HUDEP-2 (cell line): ENCODE data around the gene ECHDC3.

Source experiments
- DNase-seq, 76 experiments: peaks; one replicate each; lab custom pipeline; 2025; ENCODE audit not compliant: unreplicated experiment in 76 of 76; lab: John Stamatoyannopoulos, UW

ECHDC3 gene

DNA sequence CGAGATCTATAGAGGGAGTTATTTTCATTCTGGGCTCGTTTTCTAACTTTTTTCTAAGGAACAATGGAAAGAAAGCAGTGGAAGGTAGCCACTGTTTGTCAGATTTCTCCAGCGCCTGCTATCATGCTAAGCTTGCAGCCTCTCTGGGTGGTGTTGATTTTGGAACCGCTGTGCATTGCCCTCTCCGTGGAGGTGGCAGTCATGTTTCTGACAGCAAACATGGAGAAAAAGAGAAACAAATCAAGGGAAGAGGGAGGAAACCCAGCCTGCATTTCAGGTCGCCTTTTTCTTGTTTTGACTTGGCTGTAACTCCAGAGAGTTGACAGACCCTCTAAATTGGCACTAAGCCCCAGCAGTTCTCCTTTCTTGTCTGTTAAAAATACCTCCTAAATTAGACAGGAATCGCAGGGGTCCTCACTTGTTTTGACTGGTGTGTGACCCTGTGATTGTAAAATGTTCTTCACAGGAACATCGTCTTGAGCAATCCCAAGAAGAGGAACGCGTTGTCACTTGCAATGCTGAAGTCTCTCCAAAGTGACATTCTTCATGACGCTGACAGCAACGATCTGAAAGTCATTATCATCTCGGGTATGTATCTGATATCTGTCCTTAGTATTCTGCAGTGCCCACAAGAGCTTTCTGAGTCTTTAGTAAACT lies 4.8 kb downstream of the ECHDC3 start:
- DNase-seq, result no peak

DNA sequence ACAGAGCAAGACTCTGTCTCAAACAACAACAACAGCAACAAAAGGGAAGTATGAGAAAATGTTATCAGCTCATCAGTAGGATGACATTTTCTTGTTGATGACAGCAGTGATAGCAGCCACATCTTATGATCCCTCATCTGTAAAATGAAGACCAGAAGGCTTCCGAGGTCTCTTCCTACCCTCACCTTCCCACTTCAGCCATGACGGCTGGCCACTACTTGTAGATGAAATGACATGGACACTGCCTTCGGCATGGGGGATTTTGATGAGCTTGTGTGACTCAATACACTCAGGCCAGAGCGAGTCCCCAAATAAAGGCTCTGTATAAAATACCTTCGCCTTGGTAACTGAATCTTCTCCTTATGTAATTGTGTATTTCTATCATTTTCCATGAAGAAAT lies 6.7 kb downstream of the ECHDC3 start:
- no peak for DNase-seq

GRCh38 chr10:11750420-11750819 lies 8.2 kb downstream of the ECHDC3 start:
- no peak for DNase-seq

DNA sequence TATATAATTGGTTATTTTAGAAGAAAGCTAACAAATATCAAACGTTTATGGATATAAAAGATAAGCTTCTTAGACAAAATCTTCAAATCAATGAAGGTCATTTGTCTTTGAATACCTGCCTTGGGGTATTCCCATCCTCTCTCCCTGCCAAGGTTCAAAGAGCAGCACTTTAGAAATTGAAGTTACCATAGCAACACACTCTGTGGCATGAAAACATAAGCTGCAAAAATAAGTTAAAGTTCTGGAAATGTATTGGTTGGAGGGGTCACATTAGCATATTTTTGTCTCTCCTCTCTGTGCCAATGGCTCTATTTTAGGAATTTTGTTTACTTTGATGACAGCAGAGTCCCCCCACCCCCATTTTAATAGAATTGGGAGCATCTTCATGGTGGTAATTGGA lies 12.0 kb downstream of the ECHDC3 start:
- no peak for DNase-seq

DNA sequence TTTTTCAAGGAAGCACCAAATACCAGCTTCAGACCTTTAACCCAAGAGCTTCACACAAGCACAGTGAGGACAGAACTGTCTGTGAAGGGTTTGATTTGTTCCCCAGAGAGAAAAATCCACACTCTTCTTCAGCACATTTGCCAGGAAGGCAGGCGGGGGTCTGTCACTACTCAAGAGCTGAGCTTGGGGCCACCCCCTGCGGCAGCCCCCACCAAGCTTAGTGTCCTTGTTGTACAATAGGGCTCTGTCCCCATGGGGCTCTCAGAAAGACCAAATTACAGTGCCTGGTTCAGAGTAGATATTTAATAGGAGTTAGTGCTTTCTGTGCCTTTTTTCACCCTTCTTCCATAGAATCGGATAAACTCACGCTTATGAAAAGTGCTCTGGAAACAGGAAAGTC lies 12.4 kb downstream of the ECHDC3 start:
- DNase-seq, result no peak

DNA sequence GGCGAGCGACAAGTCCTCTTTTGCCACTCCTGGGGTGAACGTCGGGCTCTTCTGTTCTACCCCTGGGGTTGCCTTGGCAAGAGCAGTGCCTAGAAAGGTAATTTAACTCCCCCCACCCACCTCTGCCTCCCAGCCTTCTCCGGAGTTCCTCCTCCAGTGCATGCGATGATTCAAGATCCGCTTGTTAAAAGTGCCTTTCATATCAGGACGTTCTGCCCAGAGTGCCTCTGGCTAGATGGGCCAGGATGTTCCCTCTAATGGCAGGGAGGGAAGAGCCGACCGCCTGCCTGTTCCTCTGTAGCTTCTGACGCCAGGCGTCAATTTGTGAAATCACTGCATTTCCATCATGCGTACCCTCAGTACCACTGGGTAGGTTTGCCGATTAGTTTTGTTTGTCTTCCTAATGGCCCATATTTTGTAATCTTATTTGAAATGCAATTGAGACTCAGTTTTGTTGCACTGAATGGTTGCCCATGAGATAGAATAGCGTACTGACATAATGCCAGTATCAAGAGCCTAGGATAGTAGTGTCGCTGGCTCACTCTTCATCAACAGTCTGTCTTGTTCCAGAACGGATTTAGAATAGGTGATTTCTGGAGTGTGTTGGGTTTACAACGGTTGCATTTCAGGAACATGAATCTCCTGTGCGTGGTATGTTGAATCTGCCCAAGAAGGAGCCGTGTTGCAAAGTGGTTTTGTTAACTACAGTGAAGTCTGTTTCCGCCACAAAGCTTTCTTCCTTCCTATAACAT lies 13.5 kb downstream of the ECHDC3 start:
- DNase-seq, result no peak

DNA sequence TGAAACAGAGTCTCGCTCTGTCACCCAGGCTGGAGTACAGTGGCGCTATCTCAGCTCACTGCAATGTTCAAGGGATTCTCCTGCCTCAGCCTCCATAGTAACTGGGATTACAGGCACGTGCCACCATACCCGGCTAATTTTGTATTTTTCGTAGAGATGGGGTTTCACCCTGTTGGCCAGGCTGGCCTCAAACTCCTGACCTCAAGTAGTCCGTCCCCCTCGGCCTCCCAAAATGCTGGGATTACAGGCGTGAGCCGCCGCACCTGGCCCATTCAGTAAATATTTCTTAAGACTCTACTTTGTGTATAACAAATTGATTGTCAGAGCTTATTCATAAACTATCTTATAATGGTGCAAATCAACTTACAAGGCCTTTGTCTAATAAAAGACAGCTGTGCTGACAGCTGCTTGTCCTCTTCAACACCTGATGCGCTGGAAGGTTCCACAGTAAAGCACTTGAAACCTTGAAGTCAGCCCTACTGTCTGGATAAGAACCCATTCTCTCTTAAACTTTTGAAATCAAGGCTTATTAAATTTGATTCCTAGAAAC lies 14.7 kb downstream of the ECHDC3 start:
- no peak for DNase-seq

DNA sequence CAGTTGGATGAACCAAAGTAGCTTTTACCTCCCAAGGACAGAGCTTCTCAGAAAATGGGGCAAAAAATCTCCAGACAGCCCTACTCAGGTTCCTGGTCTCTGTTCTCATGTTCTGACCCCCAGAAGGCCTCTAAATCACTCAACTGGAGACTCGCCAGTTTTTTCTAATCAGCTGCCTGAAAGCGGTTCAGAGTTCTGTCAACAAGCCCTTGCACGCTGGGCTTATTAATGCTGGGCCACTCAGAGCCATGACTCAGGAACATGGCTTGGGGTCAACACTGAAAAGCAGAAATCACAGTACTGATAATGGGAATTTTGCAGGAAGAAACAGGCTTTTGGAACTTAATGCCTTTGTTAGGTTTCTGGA lies 15.3 kb downstream of the ECHDC3 start:
- peak in 24 of 76 experiments; percentile 2 to 56 (median 20) for DNase-seq

- DNase-seq, result peak in 73 of 76 experiments; percentile 8 to 88 (median 69)
Observed at GRCh38 chr10:11757821-11758463, 15.8 kb downstream of the ECHDC3 start.

DNA sequence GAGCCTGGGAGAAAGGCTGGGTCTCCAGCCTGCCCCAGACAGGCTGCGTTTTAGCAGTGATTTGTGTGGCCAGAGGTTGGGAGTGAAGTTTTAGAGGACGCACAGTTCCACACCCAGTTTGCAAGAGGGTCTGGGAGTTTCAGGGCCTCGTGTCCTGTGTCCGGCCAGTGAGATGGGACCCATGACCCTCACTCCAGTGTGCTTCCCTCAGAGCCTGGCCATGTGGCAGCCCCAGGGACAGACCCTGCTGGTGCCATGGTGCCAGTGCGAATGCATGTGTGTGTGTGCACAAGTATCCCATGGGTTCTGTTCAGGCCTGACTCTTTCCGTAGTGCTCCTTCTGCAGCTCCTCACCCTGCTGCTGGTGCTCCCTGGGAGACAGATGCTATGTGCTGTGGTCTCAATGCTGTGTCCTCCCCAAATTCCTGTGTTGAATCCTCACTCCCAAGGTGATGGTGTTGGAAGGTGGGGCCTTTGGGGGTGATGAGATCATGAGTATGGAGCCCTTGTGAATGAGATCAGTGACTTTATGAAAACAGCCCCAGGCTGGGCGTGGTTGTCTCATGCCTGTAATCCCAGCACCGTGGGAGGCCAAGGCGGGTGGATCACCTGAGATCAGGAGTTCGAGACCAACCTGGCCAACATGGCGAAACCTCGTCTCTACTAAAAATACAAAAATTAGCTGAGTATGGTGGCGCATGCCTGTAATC lies 16.5 kb downstream of the ECHDC3 start:
- DNase-seq, result no peak

DNA sequence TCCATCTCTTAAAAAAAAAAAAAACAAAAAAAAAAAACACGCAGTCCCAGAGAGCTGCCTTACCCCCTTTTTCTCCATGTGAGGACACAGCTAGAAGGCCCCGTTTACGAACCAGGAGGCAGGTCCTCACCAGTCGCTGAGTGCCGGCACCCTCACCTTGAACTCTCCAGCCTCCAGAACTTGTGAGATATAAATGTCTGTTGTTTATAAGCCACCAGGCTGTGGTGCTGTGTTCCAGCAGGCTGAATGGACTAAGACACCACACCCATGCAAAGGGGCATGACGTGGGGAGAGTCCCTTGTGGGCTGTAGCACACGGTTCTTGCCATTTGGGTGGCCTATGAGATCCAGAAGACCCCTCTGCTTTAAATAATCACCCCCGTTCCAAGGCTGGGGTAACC lies 17.2 kb downstream of the ECHDC3 start:
- no peak for DNase-seq

DNA sequence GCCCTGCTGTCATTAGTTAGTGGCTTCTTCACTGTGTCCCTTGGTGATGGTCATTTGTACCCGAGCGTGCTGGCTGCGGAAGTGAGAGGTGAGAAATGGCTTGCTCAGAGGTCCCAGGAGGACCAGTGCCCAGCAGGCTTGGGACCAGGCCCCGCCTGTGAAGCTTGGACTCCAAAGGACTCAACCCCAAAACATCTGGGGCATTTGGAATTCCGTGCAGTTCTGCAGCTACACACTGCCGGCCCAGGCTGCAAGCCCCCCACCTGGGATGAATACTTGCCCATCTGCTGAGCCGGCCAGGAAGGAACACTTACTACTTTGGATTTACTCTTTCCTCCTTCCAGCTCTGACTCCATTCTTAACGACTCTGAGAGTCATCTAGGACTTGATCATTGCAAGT lies 18.0 kb downstream of the ECHDC3 start:
- DNase-seq, result no peak

DNA sequence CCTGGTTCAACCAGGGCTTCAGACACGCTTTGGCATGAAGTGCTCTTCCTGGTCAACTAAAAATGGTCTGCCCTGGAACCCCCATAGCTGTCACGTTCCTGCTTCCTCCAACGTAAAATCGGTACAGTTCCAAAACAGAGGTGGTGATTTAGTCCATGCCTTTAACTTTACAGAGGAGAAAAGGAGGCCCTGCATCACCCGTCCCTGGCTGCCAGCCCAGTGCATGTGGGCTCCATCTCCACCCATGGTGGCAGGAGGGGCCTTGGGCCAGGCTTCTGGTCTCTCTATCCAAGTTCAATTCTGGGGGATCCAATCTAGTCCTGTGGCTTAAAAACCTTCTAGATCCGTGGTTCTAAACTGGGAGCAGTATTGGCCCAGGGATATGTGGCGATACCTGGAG lies 18.7 kb downstream of the ECHDC3 start:
- peak in 3 of 76 experiments; percentile 2 to 10 (median 3) for DNase-seq

DNA sequence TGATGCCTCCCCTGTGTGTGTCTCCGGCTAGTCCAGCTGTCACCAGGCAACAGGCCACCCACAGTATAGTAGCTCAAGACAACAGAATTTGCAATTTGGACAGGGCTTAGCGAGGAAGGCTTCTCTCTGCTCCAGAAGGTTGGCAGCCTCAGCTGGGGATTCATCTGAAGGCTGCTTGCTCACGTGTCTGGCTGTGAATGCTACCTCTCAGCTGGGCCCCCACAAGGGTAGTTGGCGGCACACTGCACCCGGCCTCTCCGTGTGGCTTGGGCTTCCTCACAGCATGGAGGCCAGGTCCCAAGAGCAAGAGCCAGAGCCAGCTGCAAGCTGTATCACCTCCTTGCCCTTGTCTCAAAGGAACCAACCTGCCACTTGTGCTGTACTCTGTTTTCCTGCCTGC lies 19.2 kb downstream of the ECHDC3 start:
- DNase-seq, result no peak

DNA sequence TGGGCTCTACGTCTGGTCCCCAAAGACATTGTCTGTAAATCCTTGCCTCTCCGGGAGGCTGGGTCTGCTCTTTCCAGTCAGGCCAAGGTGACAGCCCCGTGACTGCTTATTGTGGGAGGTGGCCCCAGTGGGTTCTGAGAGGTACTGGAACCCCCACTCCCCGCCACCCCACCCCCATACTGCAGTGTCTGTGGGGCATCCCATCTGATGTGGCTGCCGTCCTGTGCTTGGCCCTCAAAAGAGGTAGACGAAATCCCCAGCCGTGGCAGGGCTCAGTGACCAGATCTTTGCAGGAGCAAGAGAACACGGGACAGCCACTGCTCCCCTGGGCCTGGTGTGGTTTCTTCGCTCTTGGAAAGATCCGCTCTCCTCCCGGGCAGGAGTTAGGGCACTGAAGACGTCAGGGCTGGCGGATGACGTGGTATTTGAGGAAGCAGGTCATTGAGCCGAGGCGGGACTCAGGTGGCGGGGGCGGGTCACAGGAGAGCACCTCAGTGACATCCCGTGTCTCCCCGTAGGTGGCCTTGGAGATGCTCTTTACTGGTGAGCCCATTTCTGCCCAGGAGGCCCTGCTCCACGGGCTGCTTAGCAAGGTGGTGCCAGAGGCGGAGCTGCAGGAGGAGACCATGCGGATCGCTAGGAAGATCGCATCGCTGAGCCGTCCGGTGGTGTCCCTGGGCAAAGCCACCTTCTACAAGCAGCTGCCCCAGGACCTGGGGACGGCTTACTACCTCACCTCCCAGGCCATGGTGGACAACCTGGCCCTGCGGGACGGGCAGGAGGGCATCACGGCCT lies 20.7 kb downstream of the ECHDC3 start:
- DNase-seq, result no peak

DNA sequence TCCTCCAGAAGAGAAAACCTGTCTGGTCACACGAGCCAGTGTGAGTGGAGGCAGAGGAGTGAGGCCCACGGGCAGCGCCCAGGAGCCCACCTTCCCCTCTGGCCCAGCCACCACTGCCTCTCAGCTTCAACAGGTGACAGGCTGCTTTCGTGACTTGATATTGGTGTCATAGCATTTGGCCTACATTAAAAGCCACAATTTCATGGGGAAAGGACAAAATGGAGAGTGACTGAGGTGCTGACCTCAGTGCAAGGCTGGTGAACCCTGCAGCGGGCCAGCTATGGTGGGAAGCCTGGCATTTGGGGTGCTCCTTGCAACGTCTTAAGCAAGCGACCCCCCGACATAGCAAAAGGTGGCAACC lies 21.3 kb downstream of the ECHDC3 start:
- DNase-seq, result no peak

DNA sequence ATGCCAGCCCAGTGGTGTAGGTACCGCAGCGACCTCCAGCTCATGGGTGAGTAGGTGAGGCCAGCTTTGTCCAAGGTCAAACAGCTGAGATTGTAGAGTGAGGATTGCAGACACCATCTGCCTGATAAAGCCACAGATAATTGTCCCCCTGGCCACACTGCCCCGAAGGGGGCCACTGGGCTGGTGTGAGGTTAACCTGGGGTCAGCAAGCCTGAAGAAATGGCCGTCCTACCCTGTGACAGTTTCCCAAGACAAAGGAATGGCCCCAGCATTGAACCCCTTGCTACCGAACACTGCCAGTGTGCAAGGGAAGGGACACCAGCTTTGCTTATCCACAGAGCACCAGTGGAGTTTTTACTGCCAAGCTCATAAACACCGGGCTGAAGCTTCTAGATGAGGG lies 23.0 kb downstream of the ECHDC3 start:
- no peak for DNase-seq

DNA sequence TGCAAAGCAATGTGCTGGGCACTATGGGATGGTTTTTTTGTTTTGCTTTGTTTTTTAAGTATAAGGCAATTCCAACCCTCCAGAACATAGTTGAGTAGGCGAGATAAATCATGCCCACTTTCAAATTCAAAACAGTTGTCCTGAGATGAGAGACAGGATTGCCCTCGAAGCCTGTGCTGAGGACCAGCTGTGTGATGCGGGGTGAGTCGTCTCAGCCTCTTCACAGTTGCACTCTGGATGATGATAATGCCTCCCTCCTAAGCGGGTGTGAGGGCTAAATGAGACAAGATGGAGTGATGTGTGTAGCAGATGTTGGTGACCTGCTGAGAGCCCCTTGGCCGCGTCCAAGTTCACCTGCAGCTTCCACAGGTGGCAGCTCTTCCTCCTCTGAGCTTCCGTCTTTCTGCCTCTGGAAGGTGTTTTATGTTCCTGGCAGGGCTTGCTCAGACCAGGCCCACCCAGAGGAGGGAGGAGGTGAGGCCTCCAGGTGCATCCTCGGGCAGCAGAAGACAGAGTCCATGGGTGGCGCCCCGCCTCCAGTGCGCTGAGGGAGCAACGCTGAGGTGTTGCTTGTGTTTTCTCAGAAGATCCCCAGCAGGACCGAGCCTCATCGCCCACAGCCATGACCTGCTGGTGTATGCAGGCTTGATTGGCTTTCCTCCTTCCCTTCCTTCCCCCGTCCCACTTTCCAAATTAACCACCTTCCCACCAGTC lies 30.6 kb downstream of the ECHDC3 start:
- no peak for DNase-seq

- no peak for DNase-seq
Observed at GRCh38 chr10:11773761-11774441, 31.7 kb downstream of the ECHDC3 start.
